CD1c-positive myeloid dendritic cell (primary cell): Measurements from ENCODE around the gene RMRP.

ENCODE experiments used
- DNase-seq: peaks from one replicate; pipeline ENCODE4 v3.0.0-alpha.2; 2016; ENCODE audit errors: extremely low spot score

RMRP gene

DNA sequence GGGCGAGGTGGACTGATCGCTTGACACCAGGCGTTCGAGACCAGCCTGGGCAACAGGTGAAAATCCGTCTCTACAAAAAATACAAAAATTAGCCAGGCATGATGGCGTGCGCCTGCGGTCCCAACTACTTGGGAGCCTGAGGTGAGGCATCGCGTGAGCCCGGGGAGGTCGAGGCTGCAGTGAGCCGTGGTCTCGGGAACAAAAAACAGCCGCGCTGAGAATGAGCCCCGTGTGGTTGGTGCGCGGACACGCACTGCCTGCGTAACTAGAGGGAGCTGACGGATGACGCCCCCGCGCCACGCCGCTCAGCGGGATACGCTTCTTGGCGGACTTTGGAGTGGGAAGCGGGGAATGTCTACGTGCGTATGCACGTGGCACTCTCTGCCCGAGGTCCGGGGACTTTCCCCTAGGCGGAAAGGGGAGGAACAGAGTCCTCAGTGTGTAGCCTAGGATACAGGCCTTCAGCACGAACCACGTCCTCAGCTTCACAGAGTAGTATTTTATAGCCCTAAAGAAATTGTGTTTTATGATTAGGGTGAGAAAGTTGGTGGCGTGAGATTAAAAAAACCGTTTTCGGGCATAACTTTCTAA lies at the start of gene RMRP:
RMRP (minus strand) TSS at position 474 of the 591 bp plus-strand sequence.
- DNase-seq: peak; percentile 99

DNA sequence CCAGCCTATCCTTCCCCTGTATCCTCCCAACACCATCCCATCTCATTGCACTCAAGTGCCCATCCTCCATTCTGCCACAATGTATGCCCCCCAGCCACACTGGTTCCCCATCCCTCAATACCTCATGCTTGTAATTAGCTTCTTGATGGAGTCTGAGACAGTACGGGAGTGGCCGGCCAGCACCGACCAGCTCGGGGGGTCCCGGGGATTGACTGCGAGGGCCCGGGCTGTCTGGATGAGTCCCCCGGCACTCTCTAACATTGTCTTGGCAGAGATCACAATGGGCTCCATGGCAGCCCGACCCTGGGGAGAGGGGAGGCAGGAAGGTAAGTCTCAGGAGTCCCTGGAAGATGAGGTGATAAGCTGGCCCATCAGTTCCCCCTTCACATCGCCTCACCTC lies 49.1 kb upstream of the RMRP start:
- DNase-seq: no peak

DNA sequence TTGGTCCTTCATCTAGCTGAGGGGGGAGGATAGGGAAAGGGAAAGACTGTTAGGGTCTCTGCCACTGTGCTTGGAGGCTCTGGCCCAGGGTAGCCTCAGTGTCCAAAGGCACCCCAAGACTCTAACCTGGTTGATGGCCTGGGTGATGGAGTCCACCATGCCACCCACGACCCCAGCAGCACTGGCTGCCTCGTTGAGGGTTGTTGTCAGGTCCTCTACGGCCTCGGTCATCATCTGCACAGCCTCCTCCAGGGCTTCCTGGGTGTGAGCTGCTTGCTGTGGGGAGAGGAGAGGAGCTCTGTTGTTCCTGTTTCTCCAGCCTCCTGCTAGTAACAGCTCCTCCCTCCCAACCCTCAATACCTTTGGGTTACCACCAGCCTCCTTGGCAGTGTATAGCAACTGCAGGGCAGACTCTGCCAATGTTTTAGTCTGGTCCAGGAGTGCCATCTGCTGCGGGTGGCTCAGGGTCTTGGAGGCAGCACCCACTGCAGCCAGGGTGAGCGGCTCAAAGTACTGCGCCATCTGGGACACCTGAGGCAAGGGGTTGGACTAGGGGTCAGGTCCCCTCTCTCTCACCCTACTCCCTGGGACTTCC lies 48.1 kb upstream of the RMRP start:
- DNase-seq: no peak

DNA sequence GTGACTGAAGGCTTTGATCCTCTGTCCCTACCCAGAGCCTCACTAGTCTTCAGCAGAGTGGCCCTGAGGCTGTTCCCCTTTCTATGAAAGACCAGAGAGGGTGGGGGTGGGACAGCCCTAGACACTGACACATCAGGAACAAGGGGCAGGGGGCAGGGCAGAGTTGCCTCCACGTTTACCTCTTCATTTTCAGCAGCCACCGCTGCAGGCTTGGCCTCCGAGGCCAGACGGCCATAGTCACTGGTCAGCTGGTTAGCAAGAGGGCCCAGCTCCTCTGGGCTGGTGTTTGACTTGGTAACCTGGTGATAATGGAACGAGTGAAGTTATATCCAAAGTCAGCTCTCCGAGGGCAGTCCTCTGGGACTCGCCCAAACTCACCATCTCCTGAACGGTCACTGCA lies 47.6 kb upstream of the RMRP start:
- no peak for DNase-seq

DNA sequence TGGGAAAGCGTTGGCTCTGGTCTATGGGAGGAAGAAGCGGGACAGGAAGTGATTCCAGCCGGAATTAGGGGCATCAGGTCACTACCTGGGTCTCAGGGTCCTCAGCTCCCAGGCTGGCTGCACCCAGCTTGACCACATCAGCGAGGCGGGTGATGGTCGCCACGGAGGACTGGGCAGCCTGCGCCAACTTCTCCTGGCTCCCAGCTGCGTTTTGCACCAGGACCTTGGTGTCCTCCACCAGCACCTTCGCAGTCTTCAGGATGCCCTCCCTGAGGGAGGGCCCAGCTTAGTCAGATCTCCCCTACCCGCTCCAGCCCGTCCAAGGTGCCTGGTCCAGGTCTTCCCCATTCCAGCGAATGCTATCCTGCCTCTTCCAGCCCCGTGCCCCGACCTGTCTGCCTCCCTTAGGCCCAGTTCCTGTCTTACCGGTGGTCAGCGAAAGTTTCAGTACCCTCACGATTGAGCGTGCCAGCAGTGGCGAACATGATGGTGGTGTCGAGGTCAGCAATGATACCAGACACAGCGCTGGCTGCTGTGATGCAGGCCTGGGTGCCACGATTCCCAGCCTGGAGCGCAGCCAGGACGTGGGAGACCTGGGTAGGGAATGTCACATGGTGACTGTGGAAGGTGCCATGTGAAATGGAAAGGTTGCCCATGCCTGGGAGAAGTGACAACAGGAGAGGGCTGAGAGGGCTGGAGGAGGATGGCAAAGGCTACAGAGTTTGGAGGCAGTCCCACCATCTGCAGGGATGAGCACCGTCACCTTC lies 46.3 kb upstream of the RMRP start:
- DNase-seq: no peak

DNA sequence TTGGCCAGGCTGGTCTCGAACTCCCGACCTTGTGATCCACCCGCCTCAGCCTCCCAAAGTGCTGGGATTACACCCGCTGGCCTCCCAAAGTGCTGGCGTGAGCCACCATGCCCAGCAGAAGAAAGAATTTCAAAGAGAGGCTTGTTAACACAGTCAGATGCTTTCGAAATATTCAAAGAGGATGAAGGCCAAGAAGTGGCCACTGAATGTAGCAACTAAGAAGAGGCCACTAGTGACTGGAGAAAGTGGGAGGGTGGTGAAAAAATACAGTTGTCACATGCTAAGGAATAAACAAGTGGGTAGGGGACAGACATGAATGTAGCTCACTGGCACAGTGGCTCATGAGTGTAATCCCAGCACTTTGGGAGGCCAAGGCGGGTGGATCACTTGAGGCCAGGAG lies 44.9 kb upstream of the RMRP start:
- no peak for DNase-seq

DNA sequence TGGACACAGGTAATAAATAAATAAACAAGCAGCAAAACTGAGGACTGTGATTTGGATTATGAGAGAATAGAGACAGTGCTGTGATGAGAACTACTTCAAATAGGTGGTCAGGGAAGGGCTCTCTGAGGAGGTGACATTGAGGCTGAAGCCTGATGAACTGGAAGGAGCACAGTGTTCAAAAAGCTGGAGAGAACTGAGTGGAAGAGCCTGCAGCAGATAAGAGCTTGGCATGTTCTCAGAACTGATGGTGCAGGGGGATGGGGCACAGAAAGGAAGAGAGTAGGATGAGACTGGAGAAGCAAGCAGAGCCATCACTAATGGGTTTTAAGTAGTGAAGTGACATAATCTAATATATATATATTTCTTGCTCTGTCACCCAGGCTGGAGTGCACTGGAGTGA lies 43.1 kb upstream of the RMRP start:
- DNase-seq: no peak

DNA sequence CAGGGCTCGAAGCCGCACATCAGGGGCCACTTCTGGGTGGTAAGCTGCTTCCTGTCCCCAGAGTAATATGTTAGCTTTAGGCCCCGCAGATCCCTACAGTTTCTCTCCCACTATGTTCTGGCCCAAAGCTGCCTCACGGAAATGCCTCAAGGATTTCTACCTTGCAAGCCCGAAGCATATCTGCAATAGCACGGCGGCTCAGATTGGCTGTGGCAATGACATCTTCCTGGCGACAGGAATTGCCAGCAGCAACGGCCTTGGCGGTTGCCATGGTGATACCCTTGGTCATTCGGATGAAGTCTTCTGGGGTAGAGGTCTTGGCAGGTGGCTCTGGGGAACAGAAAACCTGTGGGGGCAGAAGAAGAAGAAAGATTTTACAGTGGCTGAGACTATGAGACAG lies 42.2 kb upstream of the RMRP start:
- no peak for DNase-seq

DNA sequence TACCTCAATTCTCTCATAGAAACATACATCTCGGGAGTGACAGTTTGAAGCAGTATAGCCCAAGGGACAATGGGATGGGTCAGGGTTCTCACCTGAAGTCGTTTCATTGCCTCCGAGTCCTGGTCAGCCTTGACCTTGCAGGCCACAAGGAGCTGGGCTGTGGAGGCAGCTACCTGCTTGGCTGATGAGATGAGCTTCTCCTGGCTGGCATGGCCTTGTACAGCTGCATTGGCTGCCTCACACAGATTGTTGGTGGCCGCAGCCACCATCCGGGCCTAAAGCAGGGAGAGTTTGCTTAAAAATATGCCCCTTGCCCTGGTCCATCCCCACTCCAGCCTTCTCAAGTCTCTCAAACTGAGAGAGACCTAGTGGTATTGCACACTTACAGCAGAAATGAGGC lies 40.4 kb upstream of the RMRP start:
- DNase-seq: no peak

DNA sequence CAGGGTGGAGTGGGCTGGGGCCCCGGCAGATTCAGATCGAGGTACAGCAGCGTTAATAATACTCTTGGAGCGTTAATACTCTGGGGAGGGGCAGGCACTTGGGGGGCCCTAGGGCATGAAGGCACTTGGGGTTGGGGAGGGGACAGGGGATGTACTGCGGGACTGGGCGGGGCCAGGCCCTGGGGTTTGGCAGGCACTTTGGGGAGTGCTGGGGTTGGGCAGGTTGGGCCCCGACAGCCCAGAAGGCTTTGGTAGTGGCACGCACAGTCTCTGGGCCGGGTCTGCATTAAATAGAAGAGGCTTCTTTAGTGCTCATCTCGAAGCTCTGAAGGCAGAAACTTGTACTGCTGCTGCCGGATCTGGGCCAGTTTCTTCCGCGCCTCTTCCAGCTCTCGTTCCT lies 39.7 kb upstream of the RMRP start:
- DNase-seq: no peak

DNA sequence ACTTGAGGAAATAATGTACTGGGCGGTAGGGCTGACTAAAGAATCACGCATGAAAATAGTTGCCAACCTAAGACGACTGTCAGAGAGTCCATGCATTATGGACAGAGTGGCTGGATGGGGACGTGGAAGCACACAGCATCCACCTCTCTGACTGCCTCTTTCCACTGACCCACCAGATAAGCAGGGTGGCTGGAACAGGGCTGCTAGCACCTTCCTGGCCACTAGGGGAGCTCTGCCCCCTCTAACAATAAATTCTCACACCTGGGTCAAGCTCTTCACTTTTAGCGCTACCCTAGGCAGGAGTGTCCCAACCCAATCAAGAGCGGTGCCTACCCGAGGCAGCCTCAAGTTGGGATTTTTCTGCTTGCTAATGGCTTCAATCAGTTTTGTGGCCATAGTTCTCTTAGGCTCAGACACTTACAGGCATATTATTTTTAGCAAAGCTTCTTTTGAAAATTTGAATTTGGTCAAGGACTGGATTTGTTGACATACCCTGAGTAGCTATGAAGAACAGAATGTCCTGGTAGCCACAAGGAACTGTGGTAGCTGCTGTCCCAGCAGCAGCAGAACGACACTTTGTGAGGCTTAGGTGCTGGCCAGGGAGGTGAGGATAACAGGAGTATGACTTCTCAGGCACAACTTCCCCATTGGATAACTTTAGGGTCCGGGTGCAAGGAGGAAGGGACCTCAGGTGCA lies 38.8 kb upstream of the RMRP start:
- DNase-seq: peak; percentile 47

DNA sequence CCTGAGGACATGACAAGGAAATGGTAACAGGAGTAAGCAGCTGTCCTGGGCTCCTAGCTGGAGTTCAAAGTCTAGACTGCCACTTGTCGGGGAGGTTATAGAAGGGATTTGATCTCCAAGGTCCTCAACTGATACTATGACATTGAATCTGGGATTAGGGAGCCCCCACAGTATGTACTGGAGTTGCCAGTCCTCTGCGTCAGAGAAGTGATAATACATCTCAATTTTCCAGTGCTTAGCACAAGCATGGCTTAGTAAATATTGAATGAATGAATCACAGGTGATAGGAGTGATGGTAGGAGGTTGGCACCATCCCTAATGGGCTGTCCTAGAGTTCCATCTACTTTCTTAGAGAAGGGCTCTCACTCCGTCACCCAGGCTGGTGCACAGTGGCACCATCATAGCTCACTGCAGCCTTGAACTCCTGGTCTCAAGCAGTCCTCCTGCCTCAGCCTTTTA lies 38.2 kb upstream of the RMRP start:
- no peak for DNase-seq

DNA sequence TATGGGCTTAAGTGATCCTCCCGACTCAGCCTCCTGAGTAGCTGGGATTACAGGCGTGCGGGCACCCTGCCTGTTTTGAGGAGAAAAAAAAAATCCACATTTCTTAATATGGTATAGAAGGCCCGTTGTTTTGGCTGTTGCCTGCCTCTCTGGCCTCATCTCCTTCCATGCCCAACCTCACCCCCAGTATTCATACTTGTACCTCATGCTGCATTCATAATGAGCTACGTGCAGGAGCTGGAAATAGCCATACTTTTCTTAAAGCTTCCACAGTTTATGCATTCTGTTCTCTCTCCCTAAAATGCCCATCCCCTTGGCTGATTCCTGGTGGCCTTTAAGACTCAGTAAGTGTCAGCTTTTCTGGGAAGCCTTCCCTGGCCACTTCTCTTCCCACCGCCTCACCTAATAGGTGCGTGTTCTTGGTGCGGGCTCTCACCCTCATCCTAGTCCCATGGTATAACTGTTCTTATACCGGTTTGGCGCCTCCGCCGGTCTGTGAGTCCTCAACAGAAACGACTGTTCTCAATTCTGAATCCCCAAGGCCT lies 34.0 kb upstream of the RMRP start:
- no peak for DNase-seq

DNA sequence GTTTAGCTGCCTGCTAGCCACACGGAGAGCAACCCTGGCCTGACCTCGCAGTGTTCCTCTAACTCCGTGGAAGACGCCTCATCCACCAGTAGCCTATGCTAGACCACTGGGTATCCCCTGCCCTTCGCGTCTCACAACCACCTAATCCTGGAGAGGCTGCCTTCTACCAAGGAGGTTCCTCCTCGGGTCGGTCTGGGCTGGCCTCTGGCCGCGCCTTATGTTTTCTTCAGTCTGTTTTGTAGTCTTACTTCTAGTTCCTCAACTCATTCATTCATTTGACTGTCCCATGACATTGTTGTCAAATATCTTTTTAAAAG lies 33.5 kb upstream of the RMRP start:
- DNase-seq: no peak

DNA sequence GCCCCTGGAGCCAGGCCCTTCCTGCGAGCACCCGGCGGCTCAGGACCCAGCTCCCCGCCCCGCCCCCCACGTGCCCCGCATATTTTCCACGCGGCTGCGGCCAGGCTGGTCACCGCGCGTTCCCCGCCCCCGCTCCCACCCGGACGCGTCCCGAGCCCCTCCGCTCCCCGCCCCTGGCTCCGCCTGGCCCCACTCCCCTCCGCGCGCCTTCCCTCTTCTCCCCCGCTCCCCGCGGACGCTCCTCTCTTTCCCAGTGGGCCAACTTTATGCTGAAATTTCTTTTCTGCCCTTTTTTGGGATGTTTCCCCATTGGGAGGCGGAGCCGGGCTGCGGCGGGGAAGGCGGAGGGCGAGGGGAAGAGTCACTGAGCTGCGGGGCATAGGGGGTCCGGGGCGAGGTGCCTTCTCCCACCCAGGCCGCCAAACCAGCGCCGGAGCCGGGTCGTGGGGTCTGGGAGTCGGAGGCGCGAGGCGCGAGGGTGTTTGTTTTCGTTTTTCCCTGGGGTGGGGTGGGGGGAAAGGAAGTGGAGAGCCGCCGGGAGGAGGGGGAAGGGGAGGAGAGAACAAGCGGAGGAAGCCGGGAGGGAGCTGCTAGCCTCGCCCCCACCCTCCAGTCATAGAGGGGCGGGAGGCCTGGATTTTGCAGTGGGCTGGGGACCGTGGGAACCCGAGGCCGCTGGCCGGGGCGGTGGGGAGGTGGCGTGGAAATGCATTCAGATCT lies 33.0 kb upstream of the RMRP start:
- DNase-seq: peak; percentile 61

DNA sequence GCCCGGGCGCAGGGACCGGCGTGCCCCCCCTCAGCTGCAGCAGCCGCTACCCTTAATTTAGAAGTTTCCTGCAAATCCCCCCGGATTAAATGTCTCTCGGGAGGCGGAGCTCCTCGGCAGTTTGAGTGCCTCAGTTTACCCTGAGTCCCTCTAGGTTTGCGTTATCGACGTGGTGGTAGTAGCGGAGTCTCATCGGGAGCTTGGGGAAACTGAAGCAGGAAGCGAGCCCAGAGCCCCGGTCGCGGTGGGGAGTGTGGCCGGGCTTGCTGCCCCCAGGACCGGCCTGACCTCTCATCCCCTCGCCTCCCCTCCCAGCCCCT lies 32.4 kb upstream of the RMRP start:
- no peak for DNase-seq

DNA sequence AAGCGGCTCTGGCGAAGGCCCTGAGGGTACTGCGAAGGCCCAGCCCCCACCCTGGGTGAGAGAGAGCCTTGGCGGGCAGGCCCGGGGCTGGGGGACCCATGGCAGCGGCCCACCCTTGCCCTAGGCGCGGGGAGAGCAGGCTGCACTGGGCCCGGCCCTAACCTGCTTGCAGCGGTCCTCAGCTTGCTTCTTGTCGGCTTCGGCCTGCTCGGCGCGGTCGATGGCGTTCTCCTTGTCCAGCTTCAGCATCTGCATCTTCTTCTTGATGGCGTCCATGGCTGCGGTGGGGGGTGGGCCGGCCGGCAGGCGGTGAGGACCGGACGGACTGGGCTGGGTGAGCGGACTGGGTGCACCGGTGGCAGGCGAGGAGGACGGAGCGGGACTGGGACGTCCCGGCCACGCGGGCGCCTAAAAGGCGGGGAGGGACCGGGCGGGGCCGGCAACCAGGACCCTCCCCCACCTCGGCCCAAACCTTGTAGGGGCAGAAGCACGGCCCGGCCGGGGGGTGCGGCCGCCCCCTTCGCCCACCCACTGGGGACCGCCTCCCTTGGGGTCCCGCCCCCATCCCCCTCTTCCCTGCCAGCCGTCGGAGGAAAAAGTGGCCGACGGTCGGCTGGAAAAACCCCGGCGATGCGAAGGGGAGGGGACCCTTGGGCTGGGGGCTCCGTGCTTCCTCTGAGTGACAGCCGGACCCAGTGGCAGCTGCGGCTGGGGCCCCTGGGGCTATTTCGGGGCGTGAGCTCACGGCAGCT lies 31.9 kb upstream of the RMRP start, which contains the start of gene TPM2:
TPM2 (minus strand) TSS at position 384 of the 752 bp plus-strand sequence; CDS start at position 276, 108 bp downstream.
- DNase-seq: no peak

DNA sequence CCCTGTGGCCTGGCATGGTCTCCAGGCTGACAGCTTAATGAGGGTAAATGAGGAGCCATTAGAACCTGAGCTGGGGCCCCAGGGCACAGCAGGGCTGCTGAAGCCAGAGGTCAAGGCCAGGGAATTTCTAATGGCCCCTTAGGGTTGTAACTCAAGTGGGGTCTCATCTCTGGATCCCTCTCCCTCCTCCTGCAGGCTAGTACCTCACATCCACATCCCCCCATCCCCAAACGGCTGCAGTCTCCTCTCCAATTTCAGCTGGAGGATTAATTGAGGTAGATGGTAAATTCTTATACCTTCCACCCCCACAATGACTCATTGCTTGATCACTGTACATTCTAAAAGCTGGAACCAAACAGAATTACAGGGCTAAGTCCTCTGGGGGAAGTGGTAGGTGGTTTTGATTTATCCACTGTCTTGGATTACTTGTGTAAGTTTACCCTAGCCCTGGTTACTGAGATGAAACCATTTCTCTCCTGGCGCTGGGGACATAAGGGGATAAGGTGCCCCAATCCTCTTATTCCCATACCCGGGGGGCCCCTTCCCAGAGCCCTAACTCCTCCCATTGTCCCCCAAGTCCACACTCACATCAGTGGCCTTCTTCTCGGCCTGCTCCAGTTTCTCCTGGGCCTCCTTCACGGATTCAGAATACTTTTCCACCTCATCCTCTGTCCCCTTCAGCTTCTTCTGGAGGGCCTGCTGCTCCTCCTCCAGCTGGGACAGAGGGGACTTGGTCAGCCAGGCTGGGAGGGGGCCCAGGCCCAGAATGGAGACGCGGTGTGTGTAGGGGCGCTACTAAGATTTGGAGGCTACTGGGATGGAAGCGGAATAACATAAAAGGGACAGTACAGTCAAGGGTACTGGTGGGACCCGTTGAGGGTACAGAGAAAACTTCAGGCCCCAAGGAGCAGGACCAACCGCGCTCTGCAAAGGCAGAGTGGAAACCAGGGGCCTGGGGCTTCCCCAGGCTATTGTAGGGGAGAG lies 31.0 kb upstream of the RMRP start:
- DNase-seq: peak; percentile 56

DNA sequence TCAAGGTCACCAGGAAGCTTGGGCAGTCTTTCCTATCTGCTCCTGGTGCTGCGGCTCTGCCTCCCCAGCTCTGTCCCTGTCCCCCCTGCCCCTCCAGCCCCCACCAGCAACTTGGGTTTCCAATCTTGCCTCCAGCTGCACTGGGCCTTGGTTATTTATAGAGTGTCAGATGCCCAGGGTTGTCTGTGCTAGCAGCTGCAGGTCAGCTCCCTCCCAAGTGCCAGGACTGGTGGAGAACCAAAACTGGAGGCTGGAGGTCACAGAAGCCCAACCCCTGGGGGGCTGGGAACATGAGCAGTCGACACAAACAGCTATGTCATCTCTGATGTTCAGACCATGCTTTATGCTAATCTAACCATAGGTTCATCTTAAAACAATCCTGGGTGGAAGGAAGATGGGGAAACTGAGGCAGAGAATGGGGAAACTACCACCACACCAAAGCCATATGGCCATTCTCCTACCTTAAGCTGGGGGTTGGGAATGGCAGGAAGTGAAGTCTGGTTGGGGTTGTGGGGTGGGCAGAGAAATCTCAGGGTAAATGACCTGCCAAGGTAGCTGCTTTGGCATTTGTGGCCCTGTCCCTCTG lies 30.2 kb upstream of the RMRP start:
- no peak for DNase-seq

DNA sequence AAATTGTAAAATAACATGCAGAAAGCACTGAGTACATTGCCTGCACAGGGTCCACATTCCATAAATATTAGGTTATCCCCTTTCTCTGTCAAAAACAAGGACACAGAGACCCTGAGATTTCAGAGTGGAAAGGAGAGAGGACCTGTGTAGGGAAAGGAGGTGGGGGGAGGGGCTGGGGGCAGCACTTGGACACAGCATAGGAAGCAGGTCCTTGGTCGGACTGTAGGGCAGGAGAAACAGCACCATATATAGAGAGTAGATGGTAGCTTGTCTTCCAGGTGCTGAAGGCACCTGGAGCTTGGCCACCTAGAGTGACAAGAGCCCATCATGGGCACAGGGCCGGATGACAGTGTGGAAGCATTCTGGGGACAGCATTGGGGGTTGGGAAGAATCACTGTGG lies 29.5 kb upstream of the RMRP start:
- DNase-seq: no peak
